Endothelial cell of umbilical vein (primary cell): ENCODE measurements around the gene RBM4B. TPM values are rescaled to one million over a fixed set of nuclear protein-coding genes. Genes with fewer than 3 reads are reported as not detected.

Experiments used
- BruUV-seq: library from RNA; stranded (reverse); fragments of 400-500 nt; replicated peaks from 2 replicates; lab custom pipeline; 2021; lab: Mats Ljungman, UMichigan
- CTCF ChIA-PET: fragments of 300-600, 350-600 bp; sonication (Branson Sonifier 250); formaldehyde crosslinking; loops from one replicate; lab custom pipeline; 2021; ENCODE audit warnings: antibody characterized with exemption, inconsistent platforms; lab: Charles Lee
- POLR2A ChIA-PET: fragments of 300-600, 350-600 bp; sonication (Branson Sonifier 250); formaldehyde crosslinking; loops from one replicate; lab custom pipeline; 2021; ENCODE audit warnings: antibody characterized with exemption, inconsistent platforms; lab: Charles Lee
- DNase-seq: peaks from one replicate; pipeline ENCODE4 v3.0.0-alpha.2; 2011; ENCODE audit warnings: low read depth, low spot score
- FAIRE-seq: peaks from 2 replicates; lab custom pipeline; 2011; peaks lifted over from hg19 to GRCh38; lab: Jason Lieb, UNC
- H2AFZ ChIP-seq: 2 replicates; pipeline ENCODE4 v1.6.0; 2012; ENCODE audit warnings: low read depth, low read length, control low read depth, inconsistent platforms
- H3K27ac ChIP-seq: 2 replicates; pipeline ENCODE4 v1.5.1; 2011; ENCODE audit warnings: low read depth, mild to moderate bottlenecking, control low read depth, low read length, moderate library complexity; ENCODE audit not compliant: insufficient read depth
- H3K27me3 ChIP-seq, 2 experiments: 2 replicates each; pipeline versions ENCODE4 v1.6.0 to v1.6.1; 2011; ENCODE audit warnings: low read length in 2 of 2, mixed read lengths in 1 of 2; ENCODE audit not compliant: control insufficient read depth in 2 of 2, insufficient read depth in 2 of 2
- H3K36me3 ChIP-seq, 2 experiments: 2 replicates in 1 of 2; 3 replicates in 1 of 2; pipeline ENCODE4 v1.5.1; 2011; ENCODE audit warnings: low read length in 2 of 2, mild to moderate bottlenecking in 1 of 2, moderate library complexity in 1 of 2; ENCODE audit not compliant: control insufficient read depth in 2 of 2, insufficient read depth in 2 of 2; ENCODE audit errors: extremely low read depth in 1 of 2
- H3K4me1 ChIP-seq: 3 replicates; pipeline ENCODE4 v1.5.1; 2011; ENCODE audit warnings: mild to moderate bottlenecking, low read length; ENCODE audit not compliant: control insufficient read depth, insufficient read depth; ENCODE audit errors: extremely low read depth
- H3K4me2 ChIP-seq: 2 replicates; pipeline ENCODE4 v1.6.1; 2011; ENCODE audit warnings: low read length, control low read depth, mixed read lengths; ENCODE audit not compliant: insufficient read depth
- H3K4me3 ChIP-seq, 3 experiments: fragments of 200-600 bp in 1 of 3; sonication (generic), shearing (Covaris generic) in 1 of 3; replicated peaks in 1 of 3; 2 replicates each; pipeline ENCODE4 v1.5.1; 2011 to 2016; ENCODE audit warnings: control low read depth in 3 of 3, low read length in 3 of 3, mild to moderate bottlenecking in 2 of 3, inconsistent platforms in 1 of 3, low read depth in 1 of 3, moderate library complexity in 1 of 3; ENCODE audit not compliant: insufficient read depth in 1 of 3
- H3K79me2 ChIP-seq: 2 replicates; pipeline ENCODE4 v1.6.0; 2012; ENCODE audit warnings: low read length, inconsistent platforms; ENCODE audit not compliant: control insufficient read depth, insufficient read depth
- H3K9ac ChIP-seq: replicated peaks from 2 replicates; pipeline ENCODE3; 2011; ENCODE audit warnings: low read length, control low read depth; ENCODE audit not compliant: insufficient read depth; ENCODE audit errors: extremely low read depth
- H3K9me1 ChIP-seq: replicated peaks from 3 replicates; pipeline ENCODE4 v1.6.0; 2011; ENCODE audit warnings: mild to moderate bottlenecking, low read length; ENCODE audit not compliant: control insufficient read depth, insufficient read depth; ENCODE audit errors: extremely low read depth
- H3K9me3 ChIP-seq: replicated peaks from 2 replicates; pipeline ENCODE4 v1.5.1; 2012; ENCODE audit warnings: low read length, inconsistent platforms; ENCODE audit not compliant: control insufficient read depth, insufficient read depth
- H4K20me1 ChIP-seq: replicated peaks from 2 replicates; pipeline ENCODE3; 2011; ENCODE audit warnings: mild to moderate bottlenecking, low read length; ENCODE audit not compliant: control insufficient read depth, insufficient read depth; ENCODE audit errors: extremely low read depth
- EZH2 ChIP-seq: IDR thresholded peaks from 2 replicates; pipeline ENCODE4 v1.6.1; 2012; ENCODE audit warnings: borderline replicate concordance, low read depth, mild to moderate bottlenecking, moderate library complexity, low read length, inconsistent platforms; ENCODE audit not compliant: severe bottlenecking
- FOS ChIP-seq: IDR thresholded peaks from 2 replicates; pipeline ENCODE4 v1.6.1; 2011; ENCODE audit warnings: mild to moderate bottlenecking, low read length, moderate library complexity, borderline replicate concordance; ENCODE audit not compliant: insufficient read depth
- GATA2 ChIP-seq: IDR thresholded peaks from 2 replicates; pipeline ENCODE4 v1.7.0; 2011; ENCODE audit warnings: low read depth, mild to moderate bottlenecking, moderate library complexity, mixed read lengths, low read length; ENCODE audit not compliant: insufficient read length, insufficient read depth
- JUN ChIP-seq: IDR thresholded peaks from 2 replicates; pipeline ENCODE4 v1.6.1; 2011; ENCODE audit warnings: borderline replicate concordance, low read depth; ENCODE audit not compliant: insufficient read length, insufficient read depth
- MYC ChIP-seq: IDR thresholded peaks from one replicate; pipeline ENCODE4 v1.6.1; 2011; ENCODE audit warnings: mild to moderate bottlenecking, low read depth, low read length
- POLR2A ChIP-seq: IDR thresholded peaks from 2 replicates; pipeline ENCODE4 v1.6.1; 2012; ENCODE audit warnings: low read depth, mild to moderate bottlenecking, control low read depth, low read length
- POLR2AphosphoS5 ChIP-seq: IDR thresholded peaks from 2 replicates; pipeline ENCODE4 v1.6.1; 2012; ENCODE audit warnings: low read depth, mild to moderate bottlenecking, control low read depth, low read length, moderate library complexity; ENCODE audit not compliant: insufficient read depth
- dilution Hi-C: fragments of 300-500 bp; cut with MboI; formaldehyde crosslinking; loops from one replicate; pipeline ENCODE4 v1.15.0; 2019; ENCODE audit warnings: low sequenced_read_pairs; ENCODE audit not compliant: extremely low pct_ligation_motif_present
- intact Hi-C: fragments of 100-400 bp; cut with micrococcal nuclease; formaldehyde crosslinking; loops from one replicate; pipeline ENCODE4 v1.10.0; 2022
- polyA plus RNA-seq, 4 experiments: library from polyadenylated mRNA; depleted of rRNA in 3 of 4; stranded (reverse) in 3 of 4; unstranded in 1 of 4; fragments of >200 nt; gene quantifications; 2 replicates each; pipeline versions ENCODE4 v1.2.1 to v1.2.3, GENCODE V29; 2011 to 2012; ENCODE audit warnings: missing spikeins in 1 of 4
- total RNA-seq: library from RNA; stranded (reverse); gene quantifications from 2 replicates; pipeline ENCODE4 v1.2.3, GENCODE V29; 2021
- TF ChIP-seq, protein P1 (sequence below), 2 donors: IDR thresholded peaks; 1 replicate in 1 of 2; 2 replicates in 1 of 2; pipeline ENCODE4 v1.5.1; 2011; ENCODE audit warnings: low read length in 2 of 2, mild to moderate bottlenecking in 2 of 2, moderate library complexity in 2 of 2, control low read depth in 1 of 2, inconsistent platforms in 1 of 2, low read depth in 1 of 2; ENCODE audit not compliant: insufficient read depth in 1 of 2; ENCODE audit errors: extremely low read depth in 1 of 2
- TF ChIP-seq, protein P2 (sequence below): IDR thresholded peaks from 2 replicates; pipeline ENCODE4 v1.6.1; 2011; ENCODE audit not compliant: insufficient read depth, insufficient read length

Gene RBM4B
- total and polyA plus RNA-seq, 2 donors (not counting 3 experiments of a cell fraction or from before 2014, with no cell fraction given): 22.2 to 31.2 TPM

DNA sequence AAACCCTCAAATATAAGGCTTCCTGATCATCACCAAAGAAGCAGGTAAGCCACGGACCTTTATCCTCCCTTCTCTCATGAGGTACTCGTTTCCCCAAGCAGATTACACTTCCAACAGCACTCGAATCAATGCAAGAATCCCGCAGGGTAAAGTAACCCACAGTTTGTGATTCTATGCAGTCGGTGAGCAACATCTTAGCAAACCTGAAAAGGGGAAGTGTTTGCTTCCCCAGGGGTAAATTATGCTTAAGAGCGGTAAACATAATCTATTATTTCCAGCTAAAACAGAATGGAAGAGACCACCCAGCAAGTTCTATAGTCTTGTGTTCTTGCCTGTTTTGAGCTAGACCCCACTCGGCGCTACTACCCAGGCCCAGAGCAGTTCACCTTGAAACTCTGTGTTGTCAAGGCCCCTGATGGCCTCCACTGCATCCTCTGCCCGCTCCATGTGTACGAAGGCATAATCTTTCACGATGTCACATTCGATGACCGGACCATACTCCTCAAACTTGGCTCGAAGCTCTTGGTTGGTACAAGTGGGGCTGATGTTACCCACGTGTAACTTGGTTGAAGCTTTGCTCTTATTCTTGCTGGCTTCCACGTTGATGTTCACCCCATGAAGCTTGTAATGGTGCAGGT is 1.3 kb downstream of the RBM4B start:
- peaks cover 2 to 3% of the 10 kb centered on the region in 2 experiments for H3K36me3 ChIP-seq
- H4K20me1 ChIP-seq: no peaks in the 10 kb centered on the region
- ChIA-PET CTCF (interaction anchor here (2.4 to 3.3 kb wide), 4 partner anchors 38 to 268 kb away, joined by 15 to 43 read pairs (median 24); partner anchors contain the start of gene RBM4), POLR2A (interaction anchor here (0.6 to 2.4 kb wide), 2 partner anchors 38 to 213 kb away, joined by 3 to 27 read pairs; partner anchors contain the start of gene RBM4)
- H3K4me1 ChIP-seq: peaks cover 17% of the 10 kb centered on the region
- no peaks in the 10 kb centered on the region for H3K9me3 ChIP-seq
- H3K27ac ChIP-seq: no peak overlapping the region
- no peaks in the 10 kb centered on the region for H3K9me1 ChIP-seq
- peaks cover 25% of the 10 kb centered on the region for H3K79me2 ChIP-seq
- no TSS peak for BruUV-seq
- dilution Hi-C loops (no loop called here), intact Hi-C loops (loop anchor here (5.0 kb wide), 2 partner anchors 84 to 156 kb away; partner anchors contain the start of genes CCDC87 and CCS)
- no peak overlapping the region for H2AFZ ChIP-seq
- no peak for TF ChIP-seq POLR2A
- TF ChIP-seq EZH2: no peak
- no peak for TF ChIP-seq MYC
- TF ChIP-seq FOS: no peak
- no peak for TF ChIP-seq GATA2
- TF ChIP-seq, protein P1, sequence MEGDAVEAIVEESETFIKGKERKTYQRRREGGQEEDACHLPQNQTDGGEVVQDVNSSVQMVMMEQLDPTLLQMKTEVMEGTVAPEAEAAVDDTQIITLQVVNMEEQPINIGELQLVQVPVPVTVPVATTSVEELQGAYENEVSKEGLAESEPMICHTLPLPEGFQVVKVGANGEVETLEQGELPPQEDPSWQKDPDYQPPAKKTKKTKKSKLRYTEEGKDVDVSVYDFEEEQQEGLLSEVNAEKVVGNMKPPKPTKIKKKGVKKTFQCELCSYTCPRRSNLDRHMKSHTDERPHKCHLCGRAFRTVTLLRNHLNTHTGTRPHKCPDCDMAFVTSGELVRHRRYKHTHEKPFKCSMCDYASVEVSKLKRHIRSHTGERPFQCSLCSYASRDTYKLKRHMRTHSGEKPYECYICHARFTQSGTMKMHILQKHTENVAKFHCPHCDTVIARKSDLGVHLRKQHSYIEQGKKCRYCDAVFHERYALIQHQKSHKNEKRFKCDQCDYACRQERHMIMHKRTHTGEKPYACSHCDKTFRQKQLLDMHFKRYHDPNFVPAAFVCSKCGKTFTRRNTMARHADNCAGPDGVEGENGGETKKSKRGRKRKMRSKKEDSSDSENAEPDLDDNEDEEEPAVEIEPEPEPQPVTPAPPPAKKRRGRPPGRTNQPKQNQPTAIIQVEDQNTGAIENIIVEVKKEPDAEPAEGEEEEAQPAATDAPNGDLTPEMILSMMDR (IDR thresholded peaks at IDR 0.05; ENCODE audit: extremely low read depth in 1 of 2, insufficient read depth in 1 of 2, low read depth in 1 of 2, low read length in 2 of 2): no peak
- TF ChIP-seq, protein P2, sequence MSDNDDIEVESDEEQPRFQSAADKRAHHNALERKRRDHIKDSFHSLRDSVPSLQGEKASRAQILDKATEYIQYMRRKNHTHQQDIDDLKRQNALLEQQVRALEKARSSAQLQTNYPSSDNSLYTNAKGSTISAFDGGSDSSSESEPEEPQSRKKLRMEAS: no peak
- TF ChIP-seq JUN: no peak
- TF ChIP-seq POLR2AphosphoS5: no peak
- H3K4me3 ChIP-seq: peak overlapping the region in 1 of 3 experiments; percentile 86
- FAIRE-seq: no peak
- peak overlapping the region; percentile 95 for H3K4me2 ChIP-seq
- no peak overlapping the region for H3K9ac ChIP-seq
- DNase-seq: no peak
- H3K27me3 ChIP-seq: no peaks in the 10 kb centered on the region
